HG03558 (cell line): ENCODE results near the gene CCP110.

Experiments
- ATAC-seq: cut with Tn5 transposase; IDR thresholded peaks from one replicate; pipeline ENCODE4 v1.9.1; 2021; ENCODE audit warnings: moderate number of reproducible peaks; ENCODE audit not compliant: unreplicated experiment; ENCODE audit errors: extremely low read depth

Gene CCP110, protein sequence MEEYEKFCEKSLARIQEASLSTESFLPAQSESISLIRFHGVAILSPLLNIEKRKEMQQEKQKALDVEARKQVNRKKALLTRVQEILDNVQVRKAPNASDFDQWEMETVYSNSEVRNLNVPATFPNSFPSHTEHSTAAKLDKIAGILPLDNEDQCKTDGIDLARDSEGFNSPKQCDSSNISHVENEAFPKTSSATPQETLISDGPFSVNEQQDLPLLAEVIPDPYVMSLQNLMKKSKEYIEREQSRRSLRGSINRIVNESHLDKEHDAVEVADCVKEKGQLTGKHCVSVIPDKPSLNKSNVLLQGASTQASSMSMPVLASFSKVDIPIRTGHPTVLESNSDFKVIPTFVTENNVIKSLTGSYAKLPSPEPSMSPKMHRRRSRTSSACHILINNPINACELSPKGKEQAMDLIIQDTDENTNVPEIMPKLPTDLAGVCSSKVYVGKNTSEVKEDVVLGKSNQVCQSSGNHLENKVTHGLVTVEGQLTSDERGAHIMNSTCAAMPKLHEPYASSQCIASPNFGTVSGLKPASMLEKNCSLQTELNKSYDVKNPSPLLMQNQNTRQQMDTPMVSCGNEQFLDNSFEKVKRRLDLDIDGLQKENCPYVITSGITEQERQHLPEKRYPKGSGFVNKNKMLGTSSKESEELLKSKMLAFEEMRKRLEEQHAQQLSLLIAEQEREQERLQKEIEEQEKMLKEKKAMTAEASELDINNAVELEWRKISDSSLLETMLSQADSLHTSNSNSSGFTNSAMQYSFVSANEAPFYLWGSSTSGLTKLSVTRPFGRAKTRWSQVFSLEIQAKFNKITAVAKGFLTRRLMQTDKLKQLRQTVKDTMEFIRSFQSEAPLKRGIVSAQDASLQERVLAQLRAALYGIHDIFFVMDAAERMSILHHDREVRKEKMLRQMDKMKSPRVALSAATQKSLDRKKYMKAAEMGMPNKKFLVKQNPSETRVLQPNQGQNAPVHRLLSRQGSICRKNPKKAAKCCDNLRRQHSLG

DNA sequence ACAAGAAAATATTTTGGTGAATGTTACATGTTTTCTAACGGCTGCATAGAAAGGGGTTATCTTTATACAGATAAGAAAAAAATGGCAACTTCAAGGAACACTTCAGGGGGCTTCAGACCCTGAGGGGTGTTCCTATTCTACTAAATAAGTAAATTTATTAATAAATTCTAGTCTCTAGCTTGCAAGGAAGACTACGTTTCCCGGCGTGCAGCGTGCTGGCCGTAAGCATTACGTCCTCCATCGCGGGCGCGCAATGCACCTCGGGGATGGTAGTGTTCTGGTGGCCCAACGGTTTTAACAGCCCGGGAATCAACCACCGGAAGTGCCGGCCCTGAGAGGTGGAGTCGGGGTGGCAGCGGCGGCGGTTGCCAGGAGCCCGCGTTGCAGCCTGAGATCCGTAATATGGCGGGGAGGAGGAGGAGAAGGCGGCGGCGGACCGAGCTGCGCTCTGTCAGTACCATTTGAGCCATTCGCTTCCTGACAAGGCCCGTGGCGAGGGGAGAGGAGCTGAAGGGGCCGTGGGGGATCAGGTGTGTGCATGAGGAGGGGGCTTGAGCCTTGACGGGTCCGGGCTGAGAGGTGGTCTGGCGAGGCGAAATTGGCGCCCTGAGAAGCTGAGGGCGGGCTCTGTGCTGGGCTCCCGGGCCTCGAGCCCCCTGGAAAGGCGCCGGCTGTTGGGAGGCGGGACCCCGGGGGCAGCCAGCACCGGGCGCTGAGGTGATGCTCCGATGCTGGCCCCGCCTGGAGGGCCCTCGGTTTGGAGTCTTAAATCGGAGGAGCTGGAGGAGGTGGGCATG lies at the start of gene CCP110:
Gene CCP110, plus strand, starts transcription at position 384 of the 797 bp plus-strand sequence. CDS start 3,940 bp downstream, outside the sequence.
- ATAC-seq = peak; percentile 39

GRCh38 chr16:19474617-19475016 lies 49.1 kb upstream of the CCP110 start:
- no peak for ATAC-seq

GRCh38 chr16:19478505-19478904 lies 45.2 kb upstream of the CCP110 start:
- ATAC-seq = no peak

GRCh38 chr16:19479302-19479721 lies 44.4 kb upstream of the CCP110 start:
- ATAC-seq = no peak

DNA sequence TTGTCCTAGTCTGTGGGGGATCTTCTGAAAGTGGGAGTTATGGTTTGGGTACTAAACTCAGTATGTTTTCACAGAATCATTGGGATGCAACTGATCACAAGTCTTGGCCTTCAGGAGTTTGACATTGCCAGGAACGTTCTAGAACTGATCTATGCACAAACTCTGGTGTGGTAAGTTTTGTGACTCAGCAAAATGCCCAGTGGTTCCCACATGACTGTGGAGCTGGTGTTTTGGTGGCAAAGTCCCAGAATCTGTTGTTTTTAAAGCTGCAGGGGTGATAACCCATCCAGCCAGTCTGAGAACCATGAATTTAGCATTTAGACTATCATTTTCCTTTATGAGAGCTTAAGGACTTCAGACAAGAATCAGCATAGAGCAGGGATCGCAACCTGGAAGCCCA lies 42.4 kb upstream of the CCP110 start:
- ATAC-seq = no peak

DNA sequence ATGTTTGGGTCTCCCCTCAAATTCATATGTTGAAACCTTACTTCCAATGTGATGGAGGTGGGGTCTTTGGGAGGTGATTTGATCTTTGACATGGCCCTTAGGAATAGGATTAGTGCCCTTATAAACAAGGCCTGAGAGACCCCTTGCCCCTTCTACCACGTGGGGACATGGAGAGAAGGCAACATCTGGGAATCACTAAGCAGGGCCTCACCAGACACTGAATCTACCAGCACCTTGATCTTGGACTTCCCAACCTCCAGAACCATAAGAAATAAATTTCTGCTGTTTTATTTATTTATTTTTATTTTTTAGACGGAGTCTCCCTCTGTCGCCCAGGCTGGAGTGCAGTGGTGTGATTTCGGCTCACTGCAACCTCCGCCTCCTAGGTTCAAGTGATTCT lies 42.0 kb upstream of the CCP110 start:
- ATAC-seq = no peak

GRCh38 chr16:19482291-19482690 lies 41.5 kb upstream of the CCP110 start:
- no peak for ATAC-seq

- ATAC-seq = no peak
These were observed 39.6 kb upstream of the CCP110 start for GRCh38 chr16:19484096-19484495.

- no peak for ATAC-seq
These were observed 38.1 kb upstream of the CCP110 start for GRCh38 chr16:19485611-19486010.

DNA sequence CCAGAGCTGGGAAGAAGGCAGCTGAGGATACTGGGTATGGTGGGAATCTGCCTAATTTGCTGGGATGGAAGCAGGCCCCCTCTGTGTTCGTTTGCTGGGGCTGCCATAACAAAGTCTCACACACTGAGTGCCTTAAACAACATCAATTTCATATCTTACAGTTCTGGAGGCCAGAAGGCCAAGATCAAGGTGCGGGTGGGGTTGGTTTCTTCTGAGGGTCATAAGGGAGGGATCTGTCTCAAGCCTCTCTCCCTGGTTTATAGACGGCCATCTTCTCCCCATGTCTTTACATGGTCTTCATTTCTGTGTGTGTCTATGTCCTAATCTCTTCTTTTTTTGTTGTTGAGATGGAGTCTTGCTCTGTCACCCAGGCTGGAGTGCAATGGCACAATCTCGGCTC lies 37.7 kb upstream of the CCP110 start:
- no peak for ATAC-seq

DNA sequence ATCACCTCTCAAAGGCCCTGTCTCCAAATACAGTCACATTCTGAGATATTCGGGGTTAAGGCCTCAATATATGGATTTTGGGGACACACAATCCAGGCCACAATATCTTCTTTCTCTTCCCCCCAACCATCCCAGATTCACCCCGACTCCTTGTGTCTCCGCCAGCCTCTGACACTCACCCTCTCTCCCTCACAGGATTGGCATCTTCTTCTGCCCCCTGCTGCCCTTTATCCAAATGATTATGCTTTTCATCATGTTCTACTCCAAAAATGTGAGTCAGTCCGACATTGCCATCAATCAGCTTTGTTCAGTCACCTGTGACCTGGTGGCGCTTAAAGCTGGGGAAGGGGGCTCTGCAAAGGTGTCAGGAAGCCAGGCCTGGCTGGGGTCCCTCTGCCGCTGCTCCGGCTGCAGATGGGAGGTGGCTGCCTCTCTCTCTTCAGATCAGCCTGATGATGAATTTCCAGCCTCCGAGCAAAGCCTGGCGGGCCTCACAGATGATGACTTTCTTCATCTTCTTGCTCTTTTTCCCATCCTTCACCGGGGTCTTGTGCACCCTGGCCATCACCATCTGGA lies 36.9 kb upstream of the CCP110 start:
- ATAC-seq = no peak

DNA sequence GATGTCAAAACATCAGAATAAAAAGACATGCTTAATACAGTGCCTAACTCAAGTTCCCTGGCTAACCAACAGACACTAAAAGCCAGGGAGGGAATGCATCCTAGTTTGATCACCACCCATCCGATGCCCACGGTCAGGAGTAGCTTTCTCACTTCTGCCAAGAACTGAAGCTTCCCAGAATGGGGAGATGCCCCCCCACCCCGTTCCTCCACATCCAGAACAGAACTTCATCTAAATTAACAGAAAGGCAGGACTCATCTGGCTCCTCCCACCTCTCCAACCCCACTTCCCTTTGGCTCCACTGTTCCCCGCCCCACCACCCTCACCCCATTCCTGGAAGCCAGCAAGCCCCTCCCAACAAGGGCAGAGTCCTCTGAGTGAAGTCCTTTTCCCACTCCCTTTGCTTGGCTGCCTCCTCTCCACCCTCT lies 35.5 kb upstream of the CCP110 start:
- no peak for ATAC-seq

GRCh38 chr16:19490619-19491018 lies 33.1 kb upstream of the CCP110 start:
- ATAC-seq = no peak

GRCh38 chr16:19497176-19497575 lies 26.6 kb upstream of the CCP110 start:
- no peak for ATAC-seq

DNA sequence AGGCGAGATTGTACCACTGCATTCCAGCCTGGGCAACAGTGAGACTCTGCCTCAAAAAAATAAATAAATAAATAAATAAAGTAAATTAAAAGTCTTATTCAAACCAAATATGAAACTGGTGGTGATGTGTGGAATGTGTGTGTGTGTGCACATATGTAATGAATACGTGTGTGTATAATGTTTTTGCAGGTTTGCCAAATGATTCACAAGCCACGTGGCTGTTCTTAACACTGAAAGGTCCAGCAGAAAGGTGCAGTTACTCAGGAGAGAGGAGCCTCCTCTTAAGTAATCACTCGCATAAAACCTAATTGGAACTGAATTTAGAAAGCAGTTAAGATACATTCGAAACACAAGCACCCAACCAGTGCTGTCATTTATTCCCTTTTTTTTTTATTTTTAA lies 24.7 kb upstream of the CCP110 start:
- ATAC-seq = no peak

DNA sequence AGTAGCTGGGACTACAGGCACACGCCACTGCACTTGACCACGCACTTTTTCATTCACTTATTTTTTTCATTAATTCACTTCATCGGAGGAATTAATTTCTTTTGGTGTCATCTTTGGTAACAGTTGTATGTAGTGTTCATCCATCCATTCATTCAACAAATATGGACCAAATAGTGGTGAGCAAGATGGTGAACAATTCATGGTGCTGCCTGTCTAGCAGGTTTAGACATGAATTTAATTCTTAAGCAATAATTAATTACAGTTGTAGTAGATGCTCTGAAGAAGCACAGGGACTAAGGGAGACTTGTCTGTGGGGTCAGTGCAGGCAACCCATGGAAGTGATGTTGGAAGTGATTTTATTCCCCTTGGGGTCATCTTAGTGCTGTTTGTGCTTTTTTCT lies 24.3 kb upstream of the CCP110 start:
- no peak for ATAC-seq

- no peak for ATAC-seq
These were observed 21.2 kb upstream of the CCP110 start for GRCh38 chr16:19502395-19503131.

GRCh38 chr16:19503461-19504075 lies 20.2 kb upstream of the CCP110 start:
- ATAC-seq = no peak
